ENCODE measurements around the gene FIBCD1. TPM values are rescaled to one million over a fixed set of nuclear protein-coding genes. Genes with fewer than 3 reads are reported as not detected.

Gene FIBCD1
- total and polyA plus RNA-seq, 8 donors, result 0.18 to 6.4 (median 0.41) TPM; not detected in 4

GRCh38 chr9:130860458-130861316 lies 78.4 kb downstream of the FIBCD1 start:
- Histone ChIP-seq H3K27ac (peak overlapping the region; percentile 27 to 85 (median 75)), H3K36me3 (peaks cover 35 to 84% (median 80%) of the 10 kb centered on the region in 4 donors), H3K4me3 (no peak overlapping the region), H3K9me3 (no peaks in the 10 kb centered on the region), H3K27me3 (no peaks in the 10 kb centered on the region), H3K4me1 (peaks cover 8 to 82% (median 41%) of the 10 kb centered on the region in 4 donors)
- peak; percentile 65 to 86 for DNase-seq
- intact Hi-C loops (cut with DNase I; ENCODE audit: low total_unique reads), result loop anchor here (5.0 kb wide), 2 partner anchors 93 to 148 kb away; no protein-coding TSS in a partner anchor
- peak; percentile 65 to 90 (median 84) for TF ChIP-seq POLR2AphosphoS5 (IDR thresholded peaks at IDR 0.05)
- peak in 3 of 7 experiments; percentile 23 to 29 (median 26) for TF ChIP-seq CTCF (IDR thresholded peaks at IDR 0.05)
- no peak for TF ChIP-seq POLR2A (IDR thresholded peaks at IDR 0.05)
- TF ChIP-seq EP300 (IDR thresholded peaks at IDR 0.05), result no peak
- 37 to 55% (median 45%) methylated on average over 28 of the region's 28 CpGs for WGBS, 5 donors

GRCh38 chr9:130858739-130859705 lies 80.0 kb downstream of the FIBCD1 start:
- peak in 1 of 2 donors; percentile 44 for DNase-seq
- no peak overlapping the region for H3K4me3 ChIP-seq
- no peaks in the 10 kb centered on the region for H3K27me3 ChIP-seq
- peaks cover 11 to 70% (median 40%) of the 10 kb centered on the region in 4 donors for H3K4me1 ChIP-seq
- intact Hi-C loops (cut with DNase I; ENCODE audit: low total_unique reads), result no loop called here
- 68 to 80% (median 74%) methylated on average over 20 of the region's 20 CpGs for WGBS, 5 donors
- H3K27ac ChIP-seq, result peak overlapping the region in 4 of 5 donors; percentile 25 to 85 (median 73)
- TF ChIP-seq EP300 (IDR thresholded peaks at IDR 0.05), result no peak
- no peak for TF ChIP-seq POLR2A (IDR thresholded peaks at IDR 0.05)
- no peak for TF ChIP-seq POLR2AphosphoS5 (IDR thresholded peaks at IDR 0.05)
- no peak for TF ChIP-seq CTCF (IDR thresholded peaks at IDR 0.05)
- no peaks in the 10 kb centered on the region for H3K9me3 ChIP-seq
- peaks cover 43 to 84% (median 80%) of the 10 kb centered on the region in 4 donors for H3K36me3 ChIP-seq

GRCh38 chr9:130857864-130858738 lies 80.9 kb downstream of the FIBCD1 start:
- Histone ChIP-seq H3K4me3 (no peak overlapping the region), H3K27ac (peak overlapping the region in 4 of 5 donors; percentile 25 to 85 (median 73)), H3K4me1 (peaks cover 11 to 70% (median 40%) of the 10 kb centered on the region in 4 donors), H3K36me3 (peaks cover 40 to 78% (median 73%) of the 10 kb centered on the region in 4 donors), H3K27me3 (no peaks in the 10 kb centered on the region), H3K9me3 (no peaks in the 10 kb centered on the region)
- DNase-seq, result peak in 1 of 2 donors; percentile 64
- TF ChIP-seq EP300 (IDR thresholded peaks at IDR 0.05) (no peak), POLR2AphosphoS5 (IDR thresholded peaks at IDR 0.05) (peak in 2 of 3 donors; percentile 7 to 43)
- 54 to 74% (median 69%) methylated on average over 22 of the region's 22 CpGs for WGBS, 5 donors
- intact Hi-C loops (cut with DNase I; ENCODE audit: low total_unique reads), result no loop called here

GRCh38 chr9:130856474-130856873 lies 82.6 kb downstream of the FIBCD1 start:
- no peak for DNase-seq
- Histone ChIP-seq H3K4me1 (peaks cover 10 to 58% (median 34%) of the 10 kb centered on the region in 4 donors), H3K27ac (peak overlapping the region in 1 of 5 donors; percentile 85), H3K9me3 (no peaks in the 10 kb centered on the region), H3K4me3 (no peak overlapping the region), H3K27me3 (no peaks in the 10 kb centered on the region), H3K36me3 (peaks cover 35 to 68% (median 62%) of the 10 kb centered on the region in 4 donors)
- whole genome bisulfite sequencing, 5 donors, result 72 to 85% (median 80%) methylated on average over 8 of the region's 8 CpGs
- TF ChIP-seq POLR2AphosphoS5 (IDR thresholded peaks at IDR 0.05), result no peak
- no peak for TF ChIP-seq CTCF (IDR thresholded peaks at IDR 0.05)
- TF ChIP-seq POLR2A (IDR thresholded peaks at IDR 0.05), result no peak
- no peak for TF ChIP-seq EP300 (IDR thresholded peaks at IDR 0.05)
- intact Hi-C loops (cut with DNase I; ENCODE audit: low total_unique reads), result no loop called here

All from stomach (tissue), 9 donors.